ENCODE measurements around the gene KSR1. TPM values are rescaled to one million over a fixed set of nuclear protein-coding genes. Genes with fewer than 3 reads are reported as not detected.

KSR1 gene
- polyA plus RNA-seq, 1 donor from 2014 or later = 9.2 TPM

- Histone ChIP-seq H3K27me3 (ENCODE audit: insufficient read depth, low read depth, low read length) (no peaks in the 10 kb centered on the region), H3K79me2 (replicated peaks; ENCODE audit: insufficient read depth, low read length) (no peaks in the 10 kb centered on the region), H3K9me3 (ENCODE audit: low read length) (peaks cover 6% of the 10 kb centered on the region), H3K27ac (ENCODE audit: low read length) (no peak overlapping the region), H4K20me1 (ENCODE audit: insufficient read depth) (no peaks in the 10 kb centered on the region), H3F3A (ENCODE audit: insufficient read depth, low read length, poor library complexity, severe bottlenecking) (no peaks in the 10 kb centered on the region), H3K4me2 (ENCODE audit: low read length) (no peak overlapping the region), H3K4me3 (ENCODE audit: low read length) (no peak overlapping the region), H3K36me3 (ENCODE audit: insufficient read depth, low read length) (no peaks in the 10 kb centered on the region), H3K9ac (ENCODE audit: low read length) (no peak overlapping the region), H2AFZ (ENCODE audit: low read depth, low read length) (no peak overlapping the region), H3K9me2 (ENCODE audit: insufficient read depth, low read length) (no peaks in the 10 kb centered on the region)
- TF ChIP-seq REST (IDR thresholded peaks at IDR 0.05; ENCODE audit: borderline replicate concordance) = no peak
- TF ChIP-seq CTCF (IDR thresholded peaks at IDR 0.05; ENCODE audit: poor library complexity, severe bottlenecking) = no peak
- no peak for TF ChIP-seq MXI1 (conservative IDR thresholded peaks at IDR 0.05; ENCODE audit: poor library complexity, severe bottlenecking)
- TF ChIP-seq RAD21 (conservative IDR thresholded peaks at IDR 0.05) = no peak
- TF ChIP-seq TAF1 (IDR thresholded peaks at IDR 0.05; ENCODE audit: low read depth) = no peak
- no peak for TF ChIP-seq SMC3 (conservative IDR thresholded peaks at IDR 0.05; ENCODE audit: poor library complexity)
- TF ChIP-seq EZH2 (IDR thresholded peaks at IDR 0.05; ENCODE audit: borderline replicate concordance, insufficient read depth, low read length, poor library complexity, severe bottlenecking) = no peak
- no peak for TF ChIP-seq EP300 (conservative IDR thresholded peaks at IDR 0.05; ENCODE audit: poor library complexity, severe bottlenecking)
- no peak for TF ChIP-seq POLR2AphosphoS5 (IDR thresholded peaks at IDR 0.05)
These were observed 48.1 kb downstream of the KSR1 start for GRCh38 chr17:27504188-27504995.

- Histone ChIP-seq H3F3A (ENCODE audit: insufficient read depth, low read length, poor library complexity, severe bottlenecking) (no peaks in the 10 kb centered on the region), H2AFZ (ENCODE audit: low read depth, low read length) (no peak overlapping the region), H3K9me3 (ENCODE audit: low read length) (peaks cover 6% of the 10 kb centered on the region), H3K27me3 (ENCODE audit: insufficient read depth, low read depth, low read length) (no peaks in the 10 kb centered on the region), H3K4me2 (ENCODE audit: low read length) (no peak overlapping the region), H3K9me2 (ENCODE audit: insufficient read depth, low read length) (no peaks in the 10 kb centered on the region), H3K36me3 (ENCODE audit: insufficient read depth, low read length) (no peaks in the 10 kb centered on the region), H3K4me3 (ENCODE audit: low read length) (no peak overlapping the region), H3K79me2 (replicated peaks; ENCODE audit: insufficient read depth, low read length) (no peaks in the 10 kb centered on the region), H3K9ac (ENCODE audit: low read length) (no peak overlapping the region), H3K27ac (ENCODE audit: low read length) (no peak overlapping the region), H4K20me1 (ENCODE audit: insufficient read depth) (no peaks in the 10 kb centered on the region)
- TF ChIP-seq CTCF (IDR thresholded peaks at IDR 0.05; ENCODE audit: poor library complexity, severe bottlenecking) = no peak
- TF ChIP-seq RAD21 (conservative IDR thresholded peaks at IDR 0.05) = no peak
These were observed 50.3 kb downstream of the KSR1 start for GRCh38 chr17:27506348-27507218.
